Measurements from ENCODE around the gene DESI1.
"Not testable (repeated sequence)": the region's sequence is repeated elsewhere in the genome, so short reads cannot be mapped to it uniquely, and the experiment has no call there.

Gene DESI1

GRCh38 chr22:41620589-41621098 lies at the start of gene DESI1:
Gene DESI1 (minus strand): TSS chr22:41621043. CDS start chr22:41620839, 204 bp downstream.
- H3K4me1 Mint-ChIP-seq: peaks cover 44% of the 10 kb centered on the region
- peak within 1 kb of the TSS; percentile 99 for H3K4me3 Mint-ChIP-seq
- peak within 1 kb of the TSS; percentile 99 for H3K27ac Mint-ChIP-seq
- no peaks in the 10 kb centered on the region for H3K27me3 Mint-ChIP-seq
- H3K9me3 Mint-ChIP-seq: no peaks in the 10 kb centered on the region
- DNase-seq: no peak
- CTCF ChIA-PET: interaction anchor here (1.4 kb wide), 1 partner anchor 77 kb away, joined by 4 read pairs; the partner anchor contains the start of gene POLR3H
- peaks cover 24% of the 10 kb centered on the region for H3K36me3 Mint-ChIP-seq

DNA sequence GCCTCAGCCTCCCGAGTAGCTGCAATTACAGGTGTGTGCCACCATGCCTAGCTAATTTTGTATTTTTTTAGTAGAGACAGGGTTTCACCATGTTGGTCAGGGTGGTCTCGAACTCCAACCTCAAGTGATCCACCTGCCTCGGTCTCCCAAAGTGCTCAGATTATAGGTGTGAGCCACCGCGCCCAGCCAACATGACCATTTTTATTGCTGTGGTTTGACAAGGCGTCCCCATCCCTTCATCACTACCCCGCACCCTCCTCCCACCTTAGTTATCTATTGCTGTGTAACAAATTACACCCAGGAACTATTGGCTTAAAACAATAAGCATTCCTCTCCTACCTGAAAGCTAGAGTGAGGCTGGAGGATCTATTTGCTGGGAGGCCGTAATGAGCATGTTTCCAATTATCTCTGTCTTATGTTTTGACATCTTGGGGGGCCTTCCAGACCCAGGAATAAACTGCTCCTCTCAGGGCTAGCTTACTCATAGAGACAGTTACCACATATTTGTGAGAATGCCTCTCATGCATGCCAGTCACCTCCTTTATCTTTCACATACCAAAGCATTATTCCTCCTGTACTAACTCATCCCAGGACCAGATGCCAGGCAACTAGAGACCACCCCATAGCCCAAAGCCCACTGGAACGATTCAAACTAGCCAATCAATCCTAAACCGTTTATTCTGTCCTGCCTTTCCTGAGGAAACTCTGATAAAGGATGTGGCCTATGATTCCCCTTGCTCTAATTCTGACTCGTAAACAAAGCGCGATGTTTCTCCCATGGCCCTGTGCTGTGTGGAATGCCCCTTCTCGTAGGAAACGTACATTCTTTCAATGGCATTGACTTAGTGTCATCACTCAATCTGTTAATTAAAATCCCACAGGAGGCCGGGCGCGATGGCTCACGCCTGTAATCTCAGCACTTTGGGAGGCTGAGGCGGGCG lies 48.4 kb upstream of the DESI1 start:
- peaks cover 12% of the 10 kb centered on the region for H3K4me1 Mint-ChIP-seq
- no peak for DNase-seq
- H3K27ac Mint-ChIP-seq: no peak overlapping the region
- H3K36me3 Mint-ChIP-seq: peaks cover 26% of the 10 kb centered on the region
- H3K4me3 Mint-ChIP-seq: no peak overlapping the region
- H3K27me3 Mint-ChIP-seq: no peaks in the 10 kb centered on the region
- no peaks in the 10 kb centered on the region for H3K9me3 Mint-ChIP-seq
- CTCF ChIA-PET: no interaction called here

GRCh38 chr22:41664951-41665350 lies 44.1 kb upstream of the DESI1 start:
- peaks cover 40% of the 10 kb centered on the region for H3K36me3 Mint-ChIP-seq
- H3K27ac Mint-ChIP-seq: peak overlapping the region; percentile 67
- no peaks in the 10 kb centered on the region for H3K27me3 Mint-ChIP-seq
- no peaks in the 10 kb centered on the region for H3K9me3 Mint-ChIP-seq
- peaks cover 12% of the 10 kb centered on the region for H3K4me1 Mint-ChIP-seq
- no peak overlapping the region for H3K4me3 Mint-ChIP-seq
- no peak for DNase-seq
- CTCF ChIA-PET: interaction anchor here (1.0 to 2.7 kb wide), 2 partner anchors 136 to 276 kb away, joined by 3 to 17 read pairs; partner anchors contain the start of gene CCDC134

DNA sequence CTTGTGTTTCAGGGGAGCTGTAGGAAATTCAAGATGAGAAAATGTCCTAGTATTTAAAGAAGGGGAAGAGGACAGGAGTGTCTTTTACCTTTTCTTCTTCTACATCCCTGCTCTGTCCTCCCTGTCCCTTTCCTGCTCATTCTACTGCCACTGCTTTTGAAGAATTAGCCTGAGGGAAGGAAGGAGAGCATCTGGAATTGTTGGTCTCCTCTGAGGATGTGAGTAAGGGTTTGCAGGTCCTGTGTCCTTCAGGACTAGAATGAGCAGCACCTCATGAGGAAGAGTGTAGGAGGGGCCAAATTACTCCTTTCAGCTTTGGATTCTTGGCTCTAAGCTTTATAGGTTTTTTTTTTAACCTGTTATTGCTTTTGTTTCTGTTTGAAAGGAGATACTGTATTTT lies 43.6 kb upstream of the DESI1 start:
- DNase-seq: no peak
- Mint-ChIP-seq H3K4me1 (peaks cover 12% of the 10 kb centered on the region), H3K36me3 (peaks cover 41% of the 10 kb centered on the region), H3K27ac (no peak overlapping the region), H3K27me3 (no peaks in the 10 kb centered on the region), H3K9me3 (no peaks in the 10 kb centered on the region), H3K4me3 (no peak overlapping the region)
- CTCF ChIA-PET: interaction anchor here (0.8 to 1.0 kb wide), 2 partner anchors 136 to 193 kb away, joined by 3 read pairs; partner anchors contain the start of gene CCDC134

DNA sequence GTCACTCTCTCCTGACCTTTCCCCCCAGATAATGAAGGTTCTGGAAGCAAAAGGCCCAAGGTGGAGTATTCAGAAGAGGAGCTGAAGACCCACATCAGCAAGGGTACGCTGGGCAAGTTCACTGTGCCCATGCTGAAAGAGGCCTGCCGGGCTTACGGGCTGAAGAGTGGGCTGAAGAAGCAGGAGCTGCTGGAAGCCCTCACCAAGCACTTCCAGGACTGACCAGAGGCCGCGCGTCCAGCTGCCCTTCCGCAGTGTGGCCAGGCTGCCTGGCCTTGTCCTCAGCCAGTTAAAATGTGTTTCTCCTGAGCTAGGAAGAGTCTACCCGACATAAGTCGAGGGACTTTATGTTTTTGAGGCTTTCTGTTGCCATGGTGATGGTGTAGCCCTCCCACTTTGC lies 42.8 kb upstream of the DESI1 start:
- CTCF ChIA-PET: interaction anchor here (0.8 kb wide), 1 partner anchor 194 kb away, joined by 3 read pairs; no protein-coding TSS in a partner anchor
- peaks cover 41% of the 10 kb centered on the region for H3K36me3 Mint-ChIP-seq
- not testable (repeated sequence) for H3K27ac Mint-ChIP-seq, H3K4me3 Mint-ChIP-seq, DNase-seq, H3K27me3 Mint-ChIP-seq, H3K9me3 Mint-ChIP-seq
- peaks cover 12% of the 10 kb centered on the region for H3K4me1 Mint-ChIP-seq

DNA sequence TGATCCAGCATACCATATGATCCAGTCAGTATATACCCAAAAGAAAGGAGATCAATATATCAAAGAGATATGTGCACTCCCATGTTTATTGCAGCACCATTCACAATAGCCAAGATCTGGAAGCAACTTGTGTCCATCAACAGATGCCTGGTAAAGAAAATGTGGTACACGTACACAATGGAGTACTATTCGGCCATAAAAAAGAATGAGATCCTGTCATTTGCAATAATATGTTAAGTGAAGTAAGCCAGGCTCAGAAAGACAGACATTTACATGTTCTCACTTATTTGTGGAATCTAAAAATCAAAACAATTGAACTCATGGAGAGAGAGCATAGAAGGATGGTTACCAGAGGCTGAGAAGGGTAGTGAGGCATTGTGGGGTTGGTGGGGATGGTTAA lies 40.9 kb upstream of the DESI1 start:
- H3K27me3 Mint-ChIP-seq: no peaks in the 10 kb centered on the region
- H3K9me3 Mint-ChIP-seq: no peaks in the 10 kb centered on the region
- DNase-seq: no peak
- H3K27ac Mint-ChIP-seq: no peak overlapping the region
- peaks cover 48% of the 10 kb centered on the region for H3K36me3 Mint-ChIP-seq
- H3K4me3 Mint-ChIP-seq: no peak overlapping the region
- peaks cover 3% of the 10 kb centered on the region for H3K4me1 Mint-ChIP-seq
- CTCF ChIA-PET: interaction anchor here (1.3 kb wide), 1 partner anchor 12 kb away, joined by 3 read pairs; no protein-coding TSS in a partner anchor

GRCh38 chr22:41661088-41661487 lies 40.2 kb upstream of the DESI1 start:
- Mint-ChIP-seq H3K4me1 (no peaks in the 10 kb centered on the region), H3K4me3 (no peak overlapping the region), H3K9me3 (no peaks in the 10 kb centered on the region), H3K36me3 (peaks cover 51% of the 10 kb centered on the region), H3K27me3 (no peaks in the 10 kb centered on the region), H3K27ac (no peak overlapping the region)
- DNase-seq: no peak
- CTCF ChIA-PET: interaction anchor here (1.3 kb wide), 1 partner anchor 13 kb away, joined by 3 read pairs; no protein-coding TSS in a partner anchor

- no peaks in the 10 kb centered on the region for H3K27me3 Mint-ChIP-seq
- peak overlapping the region; percentile 20 for H3K27ac Mint-ChIP-seq
- no peak overlapping the region for H3K4me3 Mint-ChIP-seq
- H3K9me3 Mint-ChIP-seq: no peaks in the 10 kb centered on the region
- CTCF ChIA-PET: no interaction called here
- no peaks in the 10 kb centered on the region for H3K4me1 Mint-ChIP-seq
- DNase-seq: no peak
- peaks cover 54% of the 10 kb centered on the region for H3K36me3 Mint-ChIP-seq
Measured at GRCh38 chr22:41660416-41660815, 39.6 kb upstream of the DESI1 start.

- Mint-ChIP-seq H3K36me3 (peaks cover 52% of the 10 kb centered on the region), H3K4me3 (no peak overlapping the region), H3K27me3 (no peaks in the 10 kb centered on the region), H3K27ac (peak overlapping the region; percentile 9), H3K4me1 (no peaks in the 10 kb centered on the region), H3K9me3 (no peaks in the 10 kb centered on the region)
- no peak for DNase-seq
- CTCF ChIA-PET: no interaction called here
Measured at GRCh38 chr22:41659941-41660340, 39.1 kb upstream of the DESI1 start.

DNA sequence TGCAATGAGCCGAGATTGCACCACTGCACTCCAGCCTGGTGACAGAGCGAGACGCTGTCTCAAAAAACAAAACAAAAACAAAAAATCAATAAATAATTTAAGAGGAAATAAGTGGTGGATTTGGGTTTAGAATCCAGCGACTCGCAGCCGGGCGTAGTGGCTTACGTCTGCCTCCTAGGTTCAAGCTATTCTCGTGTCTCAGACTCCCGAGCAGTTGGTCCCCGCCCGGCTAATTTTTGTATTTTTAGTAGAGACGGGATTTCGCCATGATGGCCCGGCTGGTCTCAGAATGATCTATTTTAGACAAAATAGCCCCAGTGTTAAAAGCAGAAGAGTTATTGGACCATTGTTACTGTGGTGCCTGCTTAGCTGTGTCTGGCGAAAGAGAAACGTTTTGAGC lies 38.0 kb upstream of the DESI1 start:
- peaks cover 3% of the 10 kb centered on the region for H3K4me1 Mint-ChIP-seq
- CTCF ChIA-PET: interaction anchor here (0.6 to 1.7 kb wide), 2 partner anchors 7 to 459 kb away, joined by 3 to 7 read pairs; no protein-coding TSS in a partner anchor
- H3K27me3 Mint-ChIP-seq: no peaks in the 10 kb centered on the region
- H3K27ac Mint-ChIP-seq: no peak overlapping the region
- H3K4me3 Mint-ChIP-seq: no peak overlapping the region
- H3K9me3 Mint-ChIP-seq: no peaks in the 10 kb centered on the region
- DNase-seq: no peak
- H3K36me3 Mint-ChIP-seq: peaks cover 54% of the 10 kb centered on the region

- CTCF ChIA-PET: interaction anchor here (1.7 kb wide), 1 partner anchor 9 kb away, joined by 7 read pairs; no protein-coding TSS in a partner anchor
- H3K4me1 Mint-ChIP-seq: peaks cover 3% of the 10 kb centered on the region
- H3K36me3 Mint-ChIP-seq: peaks cover 52% of the 10 kb centered on the region
- no peak overlapping the region for H3K27ac Mint-ChIP-seq
- no peak for DNase-seq
- no peak overlapping the region for H3K4me3 Mint-ChIP-seq
- H3K27me3 Mint-ChIP-seq: no peaks in the 10 kb centered on the region
- no peaks in the 10 kb centered on the region for H3K9me3 Mint-ChIP-seq
Measured at GRCh38 chr22:41657709-41658108, 36.9 kb upstream of the DESI1 start.

DNA sequence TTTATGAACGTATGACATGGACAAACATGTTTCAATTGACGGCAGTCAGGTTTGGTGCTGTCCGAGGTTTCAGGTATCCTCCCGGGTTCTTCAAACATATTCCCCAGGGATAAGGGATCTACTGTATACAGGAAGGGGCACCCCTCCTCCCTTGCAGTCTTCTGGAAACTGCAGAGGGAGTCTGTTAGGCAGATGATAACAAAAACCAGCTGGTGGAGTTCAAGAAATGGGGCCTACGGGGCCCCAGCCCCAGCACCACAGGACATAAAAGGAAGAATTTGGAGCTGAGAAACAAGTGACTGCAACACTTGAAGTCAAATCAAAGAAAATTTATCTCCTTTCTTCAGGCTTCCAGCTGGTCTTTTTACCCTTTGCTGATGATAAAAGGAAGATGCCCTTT lies 35.7 kb upstream of the DESI1 start:
- peaks cover 3% of the 10 kb centered on the region for H3K4me1 Mint-ChIP-seq
- CTCF ChIA-PET: no interaction called here
- H3K36me3 Mint-ChIP-seq: peaks cover 55% of the 10 kb centered on the region
- no peak for DNase-seq
- no peaks in the 10 kb centered on the region for H3K9me3 Mint-ChIP-seq
- no peaks in the 10 kb centered on the region for H3K27me3 Mint-ChIP-seq
- no peak overlapping the region for H3K27ac Mint-ChIP-seq
- no peak overlapping the region for H3K4me3 Mint-ChIP-seq

DNA sequence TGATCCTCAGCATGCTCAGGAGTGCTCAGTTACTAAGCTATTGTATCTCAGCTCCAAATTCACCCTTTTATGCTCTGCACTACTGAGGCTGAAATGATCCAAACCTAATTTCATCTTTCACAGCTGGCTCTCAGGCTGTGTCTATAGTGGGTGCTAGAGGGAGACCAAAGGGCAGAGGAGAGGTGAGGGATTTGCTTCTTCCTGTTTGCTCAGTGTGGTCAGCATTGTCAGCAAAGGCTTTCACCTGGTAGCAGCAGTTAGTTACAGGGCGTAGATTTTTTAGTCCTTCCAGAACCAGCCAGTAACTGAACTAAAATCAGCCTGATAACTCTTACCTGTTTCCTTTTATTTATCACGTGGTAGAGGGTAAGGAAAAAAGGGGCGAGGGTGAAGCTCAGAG lies 33.5 kb upstream of the DESI1 start:
- Mint-ChIP-seq H3K36me3 (peaks cover 48% of the 10 kb centered on the region), H3K27ac (no peak overlapping the region), H3K27me3 (no peaks in the 10 kb centered on the region), H3K4me1 (peaks cover 3% of the 10 kb centered on the region), H3K4me3 (no peak overlapping the region), H3K9me3 (no peaks in the 10 kb centered on the region)
- no peak for DNase-seq
- CTCF ChIA-PET: interaction anchor here (0.6 to 1.6 kb wide), 2 partner anchors 12 to 824 kb away, joined by 3 to 7 read pairs; no protein-coding TSS in a partner anchor

DNA sequence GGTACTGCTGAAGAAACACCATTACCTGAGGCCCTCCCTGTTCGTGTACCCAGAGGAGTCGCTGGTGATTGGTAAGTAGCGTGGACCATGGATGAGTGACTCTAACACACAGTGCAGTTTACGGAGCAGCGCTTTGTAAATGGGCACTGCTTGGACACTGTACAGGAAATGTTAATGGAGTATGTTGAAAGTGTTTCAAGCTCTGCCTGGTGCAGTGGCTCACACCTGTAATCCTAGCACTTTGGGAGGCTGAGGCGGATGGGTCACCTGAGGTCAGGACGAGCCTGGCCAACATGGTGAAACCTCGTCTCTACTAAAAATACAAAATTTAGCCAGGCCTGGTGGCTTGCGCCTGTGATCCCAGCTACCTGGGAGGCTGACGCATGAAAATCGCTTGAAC lies 30.0 kb upstream of the DESI1 start:
- no peak overlapping the region for H3K4me3 Mint-ChIP-seq
- H3K36me3 Mint-ChIP-seq: peaks cover 49% of the 10 kb centered on the region
- peaks cover 9% of the 10 kb centered on the region for H3K4me1 Mint-ChIP-seq
- H3K9me3 Mint-ChIP-seq: no peaks in the 10 kb centered on the region
- CTCF ChIA-PET: interaction anchor here (1.0 to 1.1 kb wide), 2 partner anchors 15 to 16 kb away, joined by 3 to 4 read pairs; no protein-coding TSS in a partner anchor
- H3K27me3 Mint-ChIP-seq: no peaks in the 10 kb centered on the region
- no peak for DNase-seq
- no peak overlapping the region for H3K27ac Mint-ChIP-seq

Measured in activated naive CD4-positive, alpha-beta T cell treated with anti-CD3 and anti-CD28 coated beads, Interleukin-2, amount 10 ng/mL, durations not matched to agents 7 days and 5 days (primary cell).